Body of pancreas (tissue), 4 donors: ENCODE results near the gene TAS2R3. TPM values are rescaled to one million over a fixed set of nuclear protein-coding genes. Genes with fewer than 3 reads are reported as not detected.
"Not testable (repeated sequence)": the region's sequence is repeated elsewhere in the genome, so short reads cannot be mapped to it uniquely, and the experiment has no call there.

Experiments used
- ATAC-seq: fragments of 150-250 bp; one replicate; pipeline ENCODE4 v1.9.1; 2016
- DNase-seq, 4 donors: peaks; one replicate each; pipeline ENCODE4 v3.0.0-alpha.2; 2019
- H3K27ac ChIP-seq, 4 donors: fragments of 200-600 bp; sonication (generic); 1 replicate in 3 of 4; 2 replicates in 1 of 4; pipeline versions ENCODE4 v1.5.1 to v1.6.1; 2016 to 2019; ENCODE audit warnings: mild to moderate bottlenecking in 1 of 4, mixed read lengths in 1 of 4, moderate library complexity in 1 of 4
- H3K27me3 ChIP-seq, 2 donors: fragments of 200-600 bp; sonication (generic); one replicate each; pipeline ENCODE4 v1.6.0; 2016; ENCODE audit warnings: mild to moderate bottlenecking in 1 of 2
- H3K36me3 ChIP-seq, 2 donors: fragments of 200-600 bp; sonication (generic); replicated peaks in 1 of 2; 2 replicates each; pipeline ENCODE4 v1.5.1; 2016; ENCODE audit warnings: low read depth in 2 of 2; ENCODE audit not compliant: insufficient read depth in 1 of 2
- H3K4me1 ChIP-seq: fragments of 200-600 bp; sonication (generic); one replicate; pipeline ENCODE4 v1.6.0; 2016
- H3K4me3 ChIP-seq, 2 donors: fragments of 200-600 bp; sonication (generic); 1 replicate in 1 of 2; 2 replicates in 1 of 2; pipeline ENCODE4 v1.5.1; 2016 to 2019
- H3K9me3 ChIP-seq, 3 donors: fragments of 200-600 bp; sonication (generic); 1 replicate in 2 of 3; 2 replicates in 1 of 3; pipeline ENCODE4 v1.5.1; 2016
- CTCF ChIP-seq, 7 experiments: fragments of 450-650 bp in 4 of 7; fragments of 200-600 bp in 3 of 7; sonication (generic) in 3 of 7; IDR thresholded peaks; one replicate each; pipeline ENCODE4 v1.5.1; 2016 to 2019; ENCODE audit warnings: antibody characterized with exemption in 7 of 7
- POLR2A ChIP-seq, 3 donors: fragments of 450-650 bp; IDR thresholded peaks; one replicate each; pipeline ENCODE4 v1.6.1; 2016; ENCODE audit warnings: antibody characterized with exemption in 3 of 3, mild to moderate bottlenecking in 2 of 3
- WGBS, 2 donors: methylation state at CpG; one replicate each; pipeline ENCODE4 v1.1.5; 2017; 5-methylcytosine and 5-hydroxymethylcytosine counted together
- intact Hi-C: fragments of 100-400 bp; cut with DNase I; formaldehyde crosslinking; loops from one replicate; pipeline ENCODE4 v1.15.1; 2023
- total RNA-seq, 2 donors: library from RNA; depleted of rRNA; stranded (reverse); fragments of >200 nt; gene quantifications; one replicate each; pipeline ENCODE4 v1.1.0, GENCODE V29; 2016

TAS2R3 gene
- total RNA-seq, 2 donors from 2014 or later, result 2.6 TPM; not detected in 1

- TF ChIP-seq CTCF (IDR thresholded peaks at IDR 0.05) (no peak), POLR2A (IDR thresholded peaks at IDR 0.05) (no peak)
- Histone ChIP-seq H3K36me3 (peaks cover 9 to 34% of the 10 kb centered on the region in 2 donors), H3K27ac (no peak overlapping the region), H3K4me1 (peaks cover 18% of the 10 kb centered on the region), H3K4me3 (no peak overlapping the region), H3K9me3 (no peaks in the 10 kb centered on the region), H3K27me3 (no peaks in the 10 kb centered on the region)
- 29 to 45% methylated on average over 1 of the region's 1 CpG for WGBS, 2 donors
- intact Hi-C loops, result no loop called here
- DNase-seq (no peak), ATAC-seq (no peak)
These were observed 21.7 kb upstream of the TAS2R3 start for GRCh38 chr7:141742229-141742628.

- peaks cover 11% of the 10 kb centered on the region for H3K4me1 ChIP-seq
- H3K4me3 ChIP-seq, result no peak overlapping the region
- no peaks in the 10 kb centered on the region for H3K9me3 ChIP-seq
- peaks cover 9 to 40% of the 10 kb centered on the region in 2 donors for H3K36me3 ChIP-seq
- WGBS, 2 donors, result 82 to 90% methylated on average over 2 of the region's 2 CpGs
- DNase-seq (no peak), ATAC-seq (no peak)
- H3K27ac ChIP-seq, result no peak overlapping the region
- H3K27me3 ChIP-seq, result no peaks in the 10 kb centered on the region
- intact Hi-C loops, result no loop called here
- TF ChIP-seq CTCF (IDR thresholded peaks at IDR 0.05) (no peak), POLR2A (IDR thresholded peaks at IDR 0.05) (no peak)
These were observed 19.8 kb upstream of the TAS2R3 start for GRCh38 chr7:141744131-141744530.

- WGBS, 2 donors, result 90 to 92% methylated on average over 2 of the region's 2 CpGs
- Histone ChIP-seq H3K27ac (no peak overlapping the region), H3K36me3 (peaks cover 35 to 57% of the 10 kb centered on the region in 2 donors), H3K4me3 (no peak overlapping the region), H3K9me3 (peaks cover 0 to 20% (median 4%) of the 10 kb centered on the region in 3 donors), H3K27me3 (no peaks in the 10 kb centered on the region), H3K4me1 (no peaks in the 10 kb centered on the region)
- intact Hi-C loops, result no loop called here
- ATAC-seq, result no peak
- no peak for DNase-seq
- TF ChIP-seq POLR2A (IDR thresholded peaks at IDR 0.05) (no peak), CTCF (IDR thresholded peaks at IDR 0.05) (no peak)
These were observed 15.5 kb upstream of the TAS2R3 start for GRCh38 chr7:141748396-141748795.

- 97% methylated on average over 10 of the region's 10 CpGs for WGBS, 2 donors
- H3K4me1 ChIP-seq, intact Hi-C loops, ATAC-seq, DNase-seq, H3K4me3 ChIP-seq, H3K27me3 ChIP-seq, H3K27ac ChIP-seq: not testable (repeated sequence)
- peaks cover 0 to 20% (median 4%) of the 10 kb centered on the region in 3 donors for H3K9me3 ChIP-seq
- H3K36me3 ChIP-seq, result peaks cover 30 to 37% of the 10 kb centered on the region in 2 donors
These were observed 12.0 kb upstream of the TAS2R3 start for GRCh38 chr7:141751904-141752303.

- ATAC-seq (no peak), DNase-seq (no peak)
- Histone ChIP-seq H3K4me1 (no peaks in the 10 kb centered on the region), H3K36me3 (peaks cover 30 to 40% of the 10 kb centered on the region in 2 donors), H3K9me3 (peaks cover 0 to 20% (median 4%) of the 10 kb centered on the region in 3 donors), H3K27me3 (no peaks in the 10 kb centered on the region), H3K4me3 (no peak overlapping the region), H3K27ac (no peak overlapping the region)
- intact Hi-C loops, result no loop called here
- TF ChIP-seq POLR2A (IDR thresholded peaks at IDR 0.05) (no peak), CTCF (IDR thresholded peaks at IDR 0.05) (no peak)
- whole genome bisulfite sequencing, 2 donors, result 97 to 99% methylated on average over 13 of the region's 13 CpGs
These were observed 11.3 kb upstream of the TAS2R3 start for GRCh38 chr7:141752634-141753033.
